Transverse colon (tissue), 4 donors: ENCODE results near the gene SPEG.

Experiments used
- CTCF ChIP-seq, 5 experiments: fragments of 200-600 bp in 3 of 5; fragments of 450-650 bp in 2 of 5; sonication (generic) in 3 of 5; IDR thresholded peaks; 1 replicate in 2 of 5; 2 replicates in 3 of 5; pipeline ENCODE4 v1.5.1; 2016 to 2017; ENCODE audit warnings: antibody characterized with exemption in 5 of 5, inconsistent platforms in 3 of 5, mild to moderate bottlenecking in 2 of 5, moderate library complexity in 1 of 5
- EP300 ChIP-seq: sonication (generic); formaldehyde crosslinking; IDR thresholded peaks from one replicate; pipeline ENCODE4 v1.6.1; 2017; ENCODE audit warnings: antibody characterized with exemption, low read depth
- POLR2A ChIP-seq: fragments of 450-650 bp; IDR thresholded peaks from one replicate; pipeline ENCODE4 v1.6.1; 2016; ENCODE audit warnings: antibody characterized with exemption, mild to moderate bottlenecking, moderate library complexity
- POLR2AphosphoS5 ChIP-seq, 3 donors: sonication (generic); formaldehyde crosslinking; IDR thresholded peaks; one replicate each; pipeline ENCODE4 v1.6.1; 2016; ENCODE audit warnings: antibody characterized with exemption in 3 of 3

DNA sequence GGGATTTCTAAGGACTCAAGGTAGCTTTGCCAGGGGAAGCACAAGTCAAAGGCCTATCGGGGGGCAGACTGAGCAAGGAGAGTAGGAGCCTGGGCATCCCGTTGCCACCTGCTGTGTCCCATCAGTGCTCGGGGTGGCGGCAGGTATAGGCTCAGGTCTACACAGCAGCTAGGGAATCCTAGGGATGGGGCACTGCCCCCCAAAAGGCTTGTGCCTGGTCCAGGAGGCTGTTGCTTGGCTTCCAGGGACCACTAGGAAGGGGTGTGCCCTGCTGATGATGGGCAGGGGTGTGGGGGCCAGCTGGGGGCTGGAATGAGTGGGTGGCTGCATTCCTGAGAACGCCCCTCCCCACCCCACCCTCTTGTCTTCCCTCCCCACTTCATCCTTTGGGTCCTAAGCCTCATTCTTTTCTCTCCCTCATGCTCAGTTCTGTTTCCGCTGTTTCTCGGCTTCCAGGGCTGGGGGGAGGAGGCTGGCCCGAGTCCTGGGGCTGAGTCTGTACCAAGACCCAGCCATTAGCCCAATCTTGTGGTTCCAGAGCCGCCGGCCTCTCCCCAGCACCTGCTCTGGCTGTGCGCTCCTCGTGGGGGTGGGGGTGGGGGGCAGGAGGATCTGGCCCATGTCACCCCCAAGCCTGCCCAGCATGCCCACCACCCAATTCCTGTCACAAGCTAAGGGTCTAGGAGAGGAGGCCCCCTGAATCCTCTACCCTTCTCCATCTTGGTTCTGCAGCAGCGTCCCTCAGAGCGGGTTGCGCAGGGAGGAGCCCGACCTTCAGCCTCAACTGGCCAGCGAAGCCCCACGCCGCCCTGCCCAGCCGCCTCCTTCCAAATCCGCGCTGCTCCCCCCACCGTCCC is 12.8 kb downstream of the SPEG start:
- TF ChIP-seq CTCF (IDR thresholded peaks at IDR 0.05) (no peak), POLR2AphosphoS5 (IDR thresholded peaks at IDR 0.05) (no peak), POLR2A (no peak), EP300 (no peak)
